Fibroblast of skin of right quadriceps (primary cell): ENCODE results near the gene CRHR1.

Experiments
- DNase-seq: peaks from one replicate; pipeline ENCODE4 v3.0.0-alpha.2; 2013

CRHR1 gene

DNA sequence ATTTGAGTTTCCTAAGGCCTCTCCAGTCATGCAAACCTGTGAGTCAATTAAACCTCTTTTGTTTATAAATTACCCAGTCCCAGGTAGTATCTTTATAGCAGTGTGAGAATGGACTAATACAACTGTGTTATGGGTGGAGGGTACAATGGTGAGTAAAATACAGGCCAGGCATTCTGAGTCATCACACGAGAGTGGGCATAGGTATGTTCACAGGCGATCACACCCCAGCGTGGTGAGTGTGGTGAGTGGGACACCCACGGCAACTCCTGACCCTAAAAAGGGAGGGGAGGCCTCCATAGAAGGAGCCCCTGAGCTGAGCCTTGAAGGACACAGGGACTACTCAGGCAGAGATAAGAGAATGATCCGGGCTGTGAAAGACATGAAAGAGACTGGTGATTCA is 87.6 kb downstream of the CRHR1 start:
- no peak for DNase-seq

DNA sequence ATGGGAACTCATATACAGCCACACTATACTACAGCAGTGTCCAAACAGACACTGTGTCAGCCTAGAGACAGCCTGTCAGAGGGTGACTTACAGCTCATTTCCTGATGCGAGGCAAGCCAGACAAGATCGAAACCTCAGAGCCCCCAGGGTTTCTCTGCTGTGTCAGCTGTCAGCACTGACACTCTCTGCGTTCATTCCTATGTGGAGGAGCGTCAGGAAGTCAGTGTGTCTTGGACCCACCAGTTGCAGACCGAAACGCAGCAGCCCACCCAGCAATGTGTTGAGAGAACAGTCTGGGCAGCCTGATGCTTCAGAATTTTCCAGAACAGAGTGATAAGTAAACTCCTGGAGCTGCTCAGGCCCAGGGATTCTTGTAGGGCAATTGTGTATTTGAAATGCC is 89.6 kb downstream of the CRHR1 start:
- DNase-seq, result no peak

DNA sequence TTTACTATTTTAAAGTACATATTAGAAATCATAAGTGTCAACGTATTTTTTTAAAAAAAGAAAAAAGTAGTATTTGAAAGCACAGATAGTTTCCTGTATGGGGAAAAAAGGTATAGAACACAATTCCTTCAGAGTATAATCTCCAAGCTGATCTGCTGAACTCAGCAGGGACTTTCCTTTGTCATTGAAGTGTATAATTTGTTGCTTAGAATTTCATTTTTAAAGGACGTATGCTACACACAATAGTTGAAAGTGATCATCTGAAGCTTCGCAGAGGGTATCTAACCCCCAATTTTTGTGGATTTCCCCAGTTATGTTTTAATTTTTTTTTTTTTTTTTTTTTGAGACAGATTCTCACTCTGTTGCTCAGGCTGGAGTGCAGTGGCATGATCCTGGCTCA is 90.0 kb downstream of the CRHR1 start:
- no peak for DNase-seq

DNA sequence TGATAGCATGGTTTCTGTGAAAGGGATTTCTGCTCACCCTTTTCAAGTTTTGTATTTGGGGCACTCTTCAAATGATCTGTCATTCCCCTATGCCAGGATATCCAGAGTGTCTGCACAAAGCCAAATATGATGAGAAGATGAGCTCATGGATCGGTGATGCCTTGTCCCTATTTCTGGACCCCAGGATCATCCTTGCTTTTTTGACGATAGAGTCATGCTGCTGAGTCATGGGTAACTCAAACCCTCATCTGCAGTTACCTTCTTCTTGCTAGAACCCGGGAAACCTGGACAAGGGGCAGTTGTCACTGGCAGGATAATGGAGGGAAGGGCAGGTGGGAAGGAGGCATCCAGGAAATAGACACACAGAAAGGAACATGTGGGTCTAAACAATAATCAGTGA is 92.4 kb downstream of the CRHR1 start:
- DNase-seq, result no peak

DNA sequence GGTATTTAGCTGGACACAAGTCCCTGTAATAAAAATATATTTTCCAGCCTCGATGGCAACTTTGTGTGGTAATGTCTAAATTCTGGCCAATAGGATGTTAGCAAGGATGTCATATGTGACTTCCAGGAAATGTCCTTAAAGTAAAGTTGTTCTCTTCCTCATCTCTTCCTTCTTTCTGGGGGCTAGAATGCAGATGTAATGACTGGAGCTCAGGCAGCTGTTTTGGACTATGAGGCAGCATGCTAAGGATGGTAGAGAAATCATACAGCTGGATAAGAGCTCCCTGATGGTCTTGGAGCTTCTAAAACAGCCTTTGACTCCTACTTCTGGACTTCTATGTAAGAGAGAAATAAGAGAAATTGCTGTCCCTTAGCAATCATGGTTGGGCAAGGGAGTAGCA is 93.3 kb downstream of the CRHR1 start:
- DNase-seq, result no peak

DNA sequence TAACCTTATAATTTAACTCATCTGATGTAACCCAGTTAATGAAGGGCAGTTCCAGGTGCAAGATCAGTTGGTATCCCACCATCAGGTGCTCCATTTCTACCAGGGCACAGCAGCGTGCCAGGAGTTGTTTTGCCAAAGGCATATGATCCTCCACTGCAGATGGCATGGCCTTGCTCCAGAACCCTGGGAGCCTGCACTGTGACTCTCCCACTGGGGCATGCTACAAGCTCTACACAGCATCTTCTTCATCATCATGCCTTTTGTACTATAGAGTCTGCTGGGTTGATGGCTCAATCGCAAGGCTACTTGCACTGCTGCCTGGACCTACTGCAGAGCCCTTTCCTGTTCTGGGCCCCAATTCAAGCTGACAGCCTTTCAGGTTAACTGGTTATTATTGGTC is 98.9 kb downstream of the CRHR1 start:
- no peak for DNase-seq
